Skeletal muscle tissue (tissue), 4 donors: ENCODE measurements around the gene SFMBT2. TPM values are rescaled to one million over a fixed set of nuclear protein-coding genes. Genes with fewer than 3 reads are reported as not detected.
"Not testable (repeated sequence)": the region's sequence is repeated elsewhere in the genome, so short reads cannot be mapped to it uniquely, and the experiment has no call there.

Source experiments
- H3K27ac ChIP-seq: one replicate; pipeline ENCODE4 v1.7.0; 2013; ENCODE audit warnings: mild to moderate bottlenecking, low read depth, low read length, inconsistent platforms
- H3K27me3 ChIP-seq, 3 donors: one replicate each; pipeline ENCODE4 v1.7.0; 2013; ENCODE audit warnings: low read length in 3 of 3; ENCODE audit not compliant: control insufficient read depth in 3 of 3, insufficient read depth in 3 of 3
- H3K36me3 ChIP-seq, 3 donors: one replicate each; pipeline ENCODE4 v1.7.0; 2013; ENCODE audit warnings: low read length in 3 of 3; ENCODE audit not compliant: control insufficient read depth in 3 of 3, insufficient read depth in 3 of 3
- H3K4me1 ChIP-seq, 3 donors: one replicate each; pipeline ENCODE4 v1.7.0; 2013; ENCODE audit warnings: low read length in 3 of 3, mild to moderate bottlenecking in 3 of 3; ENCODE audit not compliant: control insufficient read depth in 3 of 3, insufficient read depth in 3 of 3
- H3K4me3 ChIP-seq, 3 donors: one replicate each; pipeline ENCODE4 v1.7.0; 2013; ENCODE audit warnings: low read length in 3 of 3
- H3K9ac ChIP-seq, 3 donors: one replicate each; pipeline ENCODE4 v1.7.0; 2013; ENCODE audit warnings: low read length in 3 of 3, mild to moderate bottlenecking in 3 of 3, moderate library complexity in 2 of 3, low read depth in 1 of 3
- H3K9me3 ChIP-seq, 3 donors: one replicate each; pipeline ENCODE4 v1.7.0; 2013; ENCODE audit warnings: low read length in 3 of 3; ENCODE audit not compliant: control insufficient read depth in 3 of 3
- total RNA-seq: library from RNA; depleted of rRNA; stranded (reverse); fragments of >200 nt; gene quantifications from one replicate; pipeline ENCODE4 v1.2.3, GENCODE V29; 2014
- donor health status: Osteomylitis.

The SFMBT2 gene
- total RNA-seq, 1 donor from 2014 or later = 12.5 TPM

- Histone ChIP-seq H3K9me3 (no peaks in the 10 kb centered on the region), H3K4me1 (peaks cover 13 to 30% (median 29%) of the 10 kb centered on the region in 3 donors), H3K27ac (no peak overlapping the region), H3K36me3 (no peaks in the 10 kb centered on the region), H3K4me3 (no peak overlapping the region), H3K27me3 (no peaks in the 10 kb centered on the region), H3K9ac (no peak overlapping the region)
These were observed 5.2 kb downstream of the SFMBT2 start for GRCh38 chr10:7405637-7406036.

GRCh38 chr10:7403620-7404019 lies 7.2 kb downstream of the SFMBT2 start:
- peaks cover 23 to 33% (median 27%) of the 10 kb centered on the region in 3 donors for H3K4me1 ChIP-seq
- H3K36me3 ChIP-seq = no peaks in the 10 kb centered on the region
- no peak overlapping the region for H3K9ac ChIP-seq
- no peaks in the 10 kb centered on the region for H3K9me3 ChIP-seq
- H3K27me3 ChIP-seq = no peaks in the 10 kb centered on the region
- H3K4me3 ChIP-seq = no peak overlapping the region
- no peak overlapping the region for H3K27ac ChIP-seq

GRCh38 chr10:7401782-7402181 lies 9.1 kb downstream of the SFMBT2 start:
- Histone ChIP-seq H3K9ac (no peak overlapping the region), H3K4me3 (no peak overlapping the region), H3K27me3 (no peaks in the 10 kb centered on the region), H3K36me3 (no peaks in the 10 kb centered on the region), H3K4me1 (peaks cover 21 to 30% (median 23%) of the 10 kb centered on the region in 3 donors), H3K9me3 (no peaks in the 10 kb centered on the region), H3K27ac (peak overlapping the region; percentile 36)

- Histone ChIP-seq H3K36me3 (no peaks in the 10 kb centered on the region), H3K9me3 (no peaks in the 10 kb centered on the region), H3K9ac (no peak overlapping the region), H3K27me3 (no peaks in the 10 kb centered on the region), H3K27ac (no peak overlapping the region), H3K4me1 (peaks cover 21 to 30% (median 23%) of the 10 kb centered on the region in 3 donors), H3K4me3 (no peak overlapping the region)
These were observed 9.7 kb downstream of the SFMBT2 start for GRCh38 chr10:7401156-7401555.

GRCh38 chr10:7400068-7400715 lies 10.6 kb downstream of the SFMBT2 start:
- H3K9me3 ChIP-seq = no peaks in the 10 kb centered on the region
- no peak overlapping the region for H3K9ac ChIP-seq
- no peak overlapping the region for H3K27ac ChIP-seq
- no peak overlapping the region for H3K4me3 ChIP-seq
- peaks cover 21 to 30% (median 23%) of the 10 kb centered on the region in 3 donors for H3K4me1 ChIP-seq
- H3K36me3 ChIP-seq = no peaks in the 10 kb centered on the region
- no peaks in the 10 kb centered on the region for H3K27me3 ChIP-seq

GRCh38 chr10:7399533-7399932 lies 11.3 kb downstream of the SFMBT2 start:
- no peaks in the 10 kb centered on the region for H3K27me3 ChIP-seq
- no peaks in the 10 kb centered on the region for H3K36me3 ChIP-seq
- H3K9ac ChIP-seq = no peak overlapping the region
- H3K4me3 ChIP-seq = no peak overlapping the region
- no peak overlapping the region for H3K27ac ChIP-seq
- peaks cover 21 to 27% (median 23%) of the 10 kb centered on the region in 3 donors for H3K4me1 ChIP-seq
- no peaks in the 10 kb centered on the region for H3K9me3 ChIP-seq

- no peaks in the 10 kb centered on the region for H3K36me3 ChIP-seq
- no peaks in the 10 kb centered on the region for H3K27me3 ChIP-seq
- no peaks in the 10 kb centered on the region for H3K9me3 ChIP-seq
- H3K4me3 ChIP-seq = peak overlapping the region; percentile 12 to 46 (median 28)
- H3K27ac ChIP-seq = peak overlapping the region; percentile 85
- peaks cover 19 to 24% (median 21%) of the 10 kb centered on the region in 3 donors for H3K4me1 ChIP-seq
- H3K9ac ChIP-seq = peak overlapping the region; percentile 54 to 72 (median 63)
These were observed 13.5 kb downstream of the SFMBT2 start for GRCh38 chr10:7397049-7398035.

- not testable (repeated sequence) for H3K27ac ChIP-seq, H3K4me3 ChIP-seq, H3K9me3 ChIP-seq, H3K36me3 ChIP-seq, H3K4me1 ChIP-seq, H3K27me3 ChIP-seq, H3K9ac ChIP-seq
These were observed 18.5 kb downstream of the SFMBT2 start for GRCh38 chr10:7392301-7392700.

- Histone ChIP-seq H3K4me3 (no peak overlapping the region), H3K4me1 (peaks cover 0 to 2% (median 0%) of the 10 kb centered on the region in 3 donors), H3K9ac (no peak overlapping the region), H3K27ac (no peak overlapping the region), H3K27me3 (no peaks in the 10 kb centered on the region), H3K36me3 (no peaks in the 10 kb centered on the region), H3K9me3 (no peaks in the 10 kb centered on the region)
These were observed 19.1 kb downstream of the SFMBT2 start for GRCh38 chr10:7391748-7392147.

- not testable (repeated sequence) for H3K9me3 ChIP-seq, H3K4me1 ChIP-seq, H3K4me3 ChIP-seq, H3K36me3 ChIP-seq, H3K27me3 ChIP-seq, H3K9ac ChIP-seq, H3K27ac ChIP-seq
These were observed 20.1 kb downstream of the SFMBT2 start for GRCh38 chr10:7390689-7391110.
